ENCODE results near the gene DALRD3. TPM values are rescaled to one million over a fixed set of nuclear protein-coding genes. Genes with fewer than 3 reads are reported as not detected.

DALRD3 gene
- total RNA-seq, 1 donor from 2014 or later: 28.2 TPM

DNA sequence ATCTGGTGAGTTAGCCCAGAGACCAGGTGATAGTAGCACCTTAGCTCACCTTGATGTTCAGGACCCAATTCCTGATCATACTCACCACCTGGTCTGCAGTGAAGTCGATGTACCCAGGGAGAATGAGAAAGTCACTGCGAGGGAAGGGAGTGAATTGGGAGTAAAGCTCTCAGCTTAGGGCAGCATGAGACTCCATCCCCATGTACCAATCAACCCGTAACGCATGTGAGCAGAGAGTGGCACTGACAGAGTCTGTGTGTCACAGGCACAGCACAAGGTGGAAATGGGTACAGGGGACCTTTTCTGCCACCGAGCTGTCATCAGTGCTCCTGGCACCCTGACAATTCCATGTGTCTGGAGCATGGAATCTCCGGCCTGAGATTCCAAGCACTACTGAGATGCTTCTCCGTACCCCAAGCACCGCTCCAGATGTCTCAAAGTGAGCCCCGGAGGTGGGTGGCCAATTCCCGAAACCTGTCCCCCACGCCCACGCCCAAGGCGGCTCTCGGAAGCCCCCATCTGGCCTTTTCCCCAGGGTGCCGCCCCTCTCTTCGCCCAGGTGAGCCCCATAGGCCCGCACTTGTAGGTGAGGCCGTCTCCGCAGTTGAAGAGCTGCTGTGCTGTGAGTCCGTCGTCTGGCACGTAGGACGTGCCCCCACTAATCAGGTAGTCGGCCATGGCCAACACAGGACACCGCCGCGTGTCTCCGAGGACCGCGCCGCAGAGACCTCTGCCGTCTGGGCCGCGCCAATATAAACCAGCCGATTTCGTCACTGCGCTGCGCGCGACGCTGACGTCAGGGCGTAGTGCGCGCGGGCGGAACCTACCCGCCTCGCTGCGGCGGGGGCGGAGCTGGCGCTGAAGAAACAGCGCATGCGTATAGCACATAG lies 10.5 kb upstream of the DALRD3 start, which contains the start of gene IMPDH2:
Gene IMPDH2 (minus strand): TSS at position 726 of the 890 bp plus-strand sequence. CDS start 48 bp downstream, at position 678.
- TF ChIP-seq, protein P1, sequence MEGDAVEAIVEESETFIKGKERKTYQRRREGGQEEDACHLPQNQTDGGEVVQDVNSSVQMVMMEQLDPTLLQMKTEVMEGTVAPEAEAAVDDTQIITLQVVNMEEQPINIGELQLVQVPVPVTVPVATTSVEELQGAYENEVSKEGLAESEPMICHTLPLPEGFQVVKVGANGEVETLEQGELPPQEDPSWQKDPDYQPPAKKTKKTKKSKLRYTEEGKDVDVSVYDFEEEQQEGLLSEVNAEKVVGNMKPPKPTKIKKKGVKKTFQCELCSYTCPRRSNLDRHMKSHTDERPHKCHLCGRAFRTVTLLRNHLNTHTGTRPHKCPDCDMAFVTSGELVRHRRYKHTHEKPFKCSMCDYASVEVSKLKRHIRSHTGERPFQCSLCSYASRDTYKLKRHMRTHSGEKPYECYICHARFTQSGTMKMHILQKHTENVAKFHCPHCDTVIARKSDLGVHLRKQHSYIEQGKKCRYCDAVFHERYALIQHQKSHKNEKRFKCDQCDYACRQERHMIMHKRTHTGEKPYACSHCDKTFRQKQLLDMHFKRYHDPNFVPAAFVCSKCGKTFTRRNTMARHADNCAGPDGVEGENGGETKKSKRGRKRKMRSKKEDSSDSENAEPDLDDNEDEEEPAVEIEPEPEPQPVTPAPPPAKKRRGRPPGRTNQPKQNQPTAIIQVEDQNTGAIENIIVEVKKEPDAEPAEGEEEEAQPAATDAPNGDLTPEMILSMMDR (conservative IDR thresholded peaks at IDR 0.05): no peak
- Mint-ChIP-seq H3K4me1 (peaks cover 26% of the 10 kb centered on the region), H3K27ac (ENCODE audit: unreplicated experiment) (peak within 1 kb of the TSS; percentile 97), H3K27me3 (ENCODE audit: low read depth) (peaks cover 7% of the 10 kb centered on the region), H3K9me3 (no peaks in the 10 kb centered on the region), H3K4me3 (peak within 1 kb of the TSS; percentile 96), H3K36me3 (ENCODE audit: low read depth) (peaks cover 32% of the 10 kb centered on the region)
- DNase-seq (ENCODE audit: low read depth, low spot score): peak; percentile 83

DNA sequence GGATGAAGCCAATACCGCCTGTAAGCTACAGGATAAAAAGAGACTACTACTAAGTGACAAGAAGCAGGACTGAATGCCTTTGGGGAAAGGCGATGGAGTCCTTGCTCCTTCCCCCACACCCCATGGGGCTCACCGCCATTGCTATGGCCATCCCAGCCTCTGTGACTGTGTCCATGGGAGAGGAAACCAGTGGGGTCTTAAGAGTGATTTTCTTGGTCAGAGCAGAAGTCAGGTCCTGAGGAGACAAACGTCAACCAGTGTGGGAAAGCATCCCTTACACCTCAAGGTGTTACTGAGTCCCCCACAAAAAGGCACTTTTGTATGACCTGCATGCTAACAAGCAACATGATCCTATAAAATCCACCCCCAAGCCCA lies 9.9 kb upstream of the DALRD3 start:
- H3K4me3 Mint-ChIP-seq: peak overlapping the region; percentile 96

DNA sequence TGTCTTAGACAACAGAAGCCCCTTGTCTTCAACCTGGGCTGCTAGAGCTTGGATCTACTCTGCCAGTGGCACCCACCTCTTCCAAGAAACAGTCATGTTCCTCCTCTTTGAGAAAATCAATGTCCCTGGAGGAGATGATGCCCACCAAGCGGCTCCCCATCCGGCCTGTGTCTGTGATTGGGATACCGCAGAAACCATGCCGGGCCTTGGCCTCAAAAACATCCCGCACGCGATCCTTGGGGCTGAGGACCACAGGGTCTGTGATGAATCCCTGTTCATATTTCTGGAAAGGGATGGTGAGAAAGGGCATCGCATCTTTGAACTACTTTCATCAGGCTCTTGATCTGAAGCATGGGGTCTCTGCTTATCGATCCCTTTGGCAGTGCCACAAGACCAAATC lies 9.3 kb upstream of the DALRD3 start:
- peaks cover 7% of the 10 kb centered on the region for H3K27me3 Mint-ChIP-seq (ENCODE audit: low read depth)
- peaks cover 34% of the 10 kb centered on the region for H3K4me1 Mint-ChIP-seq
- TF ChIP-seq, protein P1 (conservative IDR thresholded peaks at IDR 0.05): no peak
- H3K4me3 Mint-ChIP-seq: peak overlapping the region; percentile 96
- DNase-seq (ENCODE audit: low read depth, low spot score): no peak
- H3K27ac Mint-ChIP-seq (ENCODE audit: unreplicated experiment): no peak overlapping the region
- H3K9me3 Mint-ChIP-seq: no peaks in the 10 kb centered on the region
- H3K36me3 Mint-ChIP-seq (ENCODE audit: low read depth): peaks cover 32% of the 10 kb centered on the region

More for the DNA sequence above, 9.9 kb upstream of the DALRD3 start:
- peaks cover 32% of the 10 kb centered on the region for H3K36me3 Mint-ChIP-seq (ENCODE audit: low read depth)
- no peaks in the 10 kb centered on the region for H3K9me3 Mint-ChIP-seq
- no peak for DNase-seq (ENCODE audit: low read depth, low spot score)
- TF ChIP-seq, protein P1 (conservative IDR thresholded peaks at IDR 0.05): no peak
- H3K27me3 Mint-ChIP-seq (ENCODE audit: low read depth): peaks cover 7% of the 10 kb centered on the region
- peak overlapping the region; percentile 97 for H3K27ac Mint-ChIP-seq (ENCODE audit: unreplicated experiment)
- peaks cover 27% of the 10 kb centered on the region for H3K4me1 Mint-ChIP-seq

DNA sequence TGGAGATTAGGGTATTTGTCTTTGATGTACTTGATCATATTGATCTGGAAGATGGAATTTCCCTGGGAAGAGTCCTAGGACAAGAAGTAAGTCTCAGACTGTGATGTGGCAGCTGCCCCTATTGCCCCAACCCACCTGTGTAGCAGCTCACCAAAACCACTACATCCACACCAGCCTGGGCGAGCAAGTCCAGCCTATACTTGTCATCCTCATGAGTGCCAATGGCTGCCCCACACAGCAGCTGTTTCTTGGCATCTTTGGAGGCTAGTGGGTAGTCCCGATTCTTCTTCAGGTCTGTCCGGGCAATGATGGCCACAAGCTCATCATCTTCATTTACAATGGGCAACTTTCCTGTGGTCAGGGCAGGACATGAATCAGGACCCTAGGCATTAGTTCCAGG lies 8.2 kb upstream of the DALRD3 start:
- Mint-ChIP-seq H3K9me3 (no peaks in the 10 kb centered on the region), H3K4me1 (peaks cover 36% of the 10 kb centered on the region), H3K27me3 (ENCODE audit: low read depth) (peaks cover 7% of the 10 kb centered on the region), H3K4me3 (peak overlapping the region; percentile 96), H3K27ac (ENCODE audit: unreplicated experiment) (no peak overlapping the region), H3K36me3 (ENCODE audit: low read depth) (peaks cover 29% of the 10 kb centered on the region)
- DNase-seq (ENCODE audit: low read depth, low spot score): no peak
- TF ChIP-seq, protein P1 (conservative IDR thresholded peaks at IDR 0.05): no peak

DNA sequence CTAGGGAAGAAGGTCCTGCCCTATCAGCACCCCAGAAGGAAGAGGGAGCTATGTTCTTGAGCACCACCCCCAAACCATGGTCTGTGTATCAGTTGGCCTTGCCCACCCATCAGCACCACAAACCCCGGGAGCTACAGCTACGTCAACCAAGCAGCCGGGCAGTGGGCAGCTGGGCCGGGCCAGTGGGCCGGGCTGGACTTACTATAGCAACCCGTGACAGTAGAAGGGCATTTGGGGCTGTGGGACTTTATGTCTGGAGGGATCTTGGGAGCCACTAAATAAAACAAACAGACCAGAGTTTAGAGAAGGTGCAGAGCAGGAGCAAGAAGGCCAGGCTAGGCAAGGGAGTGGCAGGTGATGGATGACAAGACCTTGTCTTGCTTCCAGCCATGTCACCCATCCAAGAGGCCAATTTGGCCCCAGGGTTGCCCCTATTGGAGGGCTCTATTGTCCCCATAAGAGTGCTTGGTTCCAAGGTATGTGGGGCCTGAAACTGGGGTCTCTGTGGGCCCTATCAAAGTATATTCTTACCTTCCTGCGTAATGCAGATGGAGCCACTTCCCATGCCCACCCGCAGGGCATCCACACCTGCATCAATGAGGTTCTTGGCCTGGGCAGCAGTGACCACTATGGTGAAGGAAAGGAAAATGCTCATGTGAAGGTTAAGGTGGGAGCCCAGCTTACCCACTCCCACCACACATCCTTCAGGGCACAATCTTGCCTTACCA lies 7.6 kb upstream of the DALRD3 start:
- TF ChIP-seq, protein P1 (conservative IDR thresholded peaks at IDR 0.05): no peak
- peaks cover 10% of the 10 kb centered on the region for H3K27me3 Mint-ChIP-seq (ENCODE audit: low read depth)
- no peak for DNase-seq (ENCODE audit: low read depth, low spot score)
- peaks cover 40% of the 10 kb centered on the region for H3K4me1 Mint-ChIP-seq
- no peaks in the 10 kb centered on the region for H3K9me3 Mint-ChIP-seq
- peaks cover 32% of the 10 kb centered on the region for H3K36me3 Mint-ChIP-seq (ENCODE audit: low read depth)
- peak overlapping the region; percentile 96 for H3K4me3 Mint-ChIP-seq
- no peak overlapping the region for H3K27ac Mint-ChIP-seq (ENCODE audit: unreplicated experiment)
